WTC11 (cell line): ENCODE data around the gene C19orf53. TPM values are rescaled to one million over a fixed set of nuclear protein-coding genes. Genes with fewer than 3 reads are reported as not detected.

Experiments used
- ATAC-seq: fragments of 200-7000 bp; cut with Tn5 transposase; 2 replicates; pipeline ENCODE4 v1.10.0; 2021; ENCODE audit warnings: mild to moderate bottlenecking, moderate library complexity
- CTCF ChIA-PET: fragments of 300-600 bp; sonication (Branson Sonifier 250); formaldehyde crosslinking; loops from one replicate; lab custom pipeline; 2021; ENCODE audit warnings: antibody characterized with exemption; lab: Charles Lee
- POLR2A ChIA-PET: fragments of 350-600 bp; sonication (Branson Sonifier 250); formaldehyde crosslinking; loops from one replicate; lab custom pipeline; 2021; ENCODE audit warnings: antibody characterized with exemption; lab: Charles Lee
- DNase-seq: peaks from one replicate; pipeline ENCODE4 v3.0.0; 2021; ENCODE audit warnings: low spot score
- H3K27ac Mint-ChIP-seq: 2 replicates; pipeline ENCODE4 v1.8.0; 2021; ENCODE audit warnings: mixed read lengths
- H3K27me3 Mint-ChIP-seq: 2 replicates; pipeline ENCODE4 v1.8.0; 2021; ENCODE audit warnings: low read depth, mild to moderate bottlenecking, moderate library complexity, mixed read lengths
- H3K36me3 Mint-ChIP-seq: 2 replicates; pipeline ENCODE4 v1.8.0; 2021; ENCODE audit warnings: mixed read lengths
- H3K4me1 Mint-ChIP-seq: 2 replicates; pipeline ENCODE4 v1.8.0; 2022; ENCODE audit warnings: mixed read lengths
- H3K4me3 Mint-ChIP-seq: 2 replicates; pipeline ENCODE4 v1.8.0; 2021; ENCODE audit warnings: mild to moderate bottlenecking, moderate library complexity, mixed read lengths
- H3K9me3 Mint-ChIP-seq: 2 replicates; pipeline ENCODE4 v1.8.0; 2021; ENCODE audit warnings: mixed read lengths
- FOXP1 ChIP-seq: sonication (generic); formaldehyde crosslinking; IDR thresholded peaks from 2 replicates; pipeline ENCODE4 v1.8.0; 2022; ENCODE audit warnings: missing genetic modification reagents, mild to moderate bottlenecking, moderate library complexity, borderline replicate concordance
- HMGA2 ChIP-seq: fragments of 250-450 bp; sonication (Bioruptor Pico); IDR thresholded peaks from 2 replicates; pipeline ENCODE4 v1.4.0; 2021; ENCODE audit warnings: mild to moderate bottlenecking, moderate library complexity
- IRF2 ChIP-seq: sonication (generic); formaldehyde crosslinking; IDR thresholded peaks from 2 replicates; pipeline ENCODE4 v1.8.0; 2022; ENCODE audit warnings: low read depth, missing genetic modification reagents, borderline replicate concordance
- MXD4 ChIP-seq: fragments of 250-450 bp; sonication (Bioruptor Pico); IDR thresholded peaks from 2 replicates; pipeline ENCODE4 v1.8.0; 2021; ENCODE audit warnings: mild to moderate bottlenecking, moderate library complexity, borderline replicate concordance
- MYBL2 ChIP-seq: sonication (generic); formaldehyde crosslinking; IDR thresholded peaks from 2 replicates; pipeline ENCODE4 v1.8.1; 2023; ENCODE audit warnings: mild to moderate bottlenecking, moderate library complexity, missing genetic modification reagents
- ZNF416 ChIP-seq: fragments of 250-450 bp; sonication (Bioruptor Pico); IDR thresholded peaks from 2 replicates; pipeline ENCODE4 v1.9.0; 2021; ENCODE audit warnings: mild to moderate bottlenecking, inconsistent platforms
- total RNA-seq: library from RNA; stranded (reverse); gene quantifications from 3 replicates; pipeline ENCODE4 v1.2.3, GENCODE V29; 2021
- TF ChIP-seq, protein P1 (sequence below): sonication (generic); formaldehyde crosslinking; IDR thresholded peaks from 2 replicates; pipeline ENCODE4 v1.8.0; 2023; ENCODE audit warnings: missing genetic modification reagents, mild to moderate bottlenecking, borderline replicate concordance
- TF ChIP-seq, protein P2 (sequence below): sonication (generic); formaldehyde crosslinking; IDR thresholded peaks from 2 replicates; pipeline ENCODE4 v1.8.1; 2022; ENCODE audit warnings: mild to moderate bottlenecking, missing genetic modification reagents, moderate library complexity, borderline replicate concordance
- TF ChIP-seq, protein P3 (sequence below): sonication (generic); formaldehyde crosslinking; IDR thresholded peaks from 2 replicates; pipeline ENCODE4 v1.8.1; 2023; ENCODE audit warnings: mild to moderate bottlenecking, missing genetic modification reagents, moderate library complexity
- TF ChIP-seq, protein P4 (sequence below): fragments of 250-450 bp; sonication (Bioruptor Pico); IDR thresholded peaks from 2 replicates; pipeline ENCODE4 v1.9.0; 2021; ENCODE audit warnings: mild to moderate bottlenecking
- TF ChIP-seq, protein P5 (sequence below): sonication (generic); formaldehyde crosslinking; IDR thresholded peaks from 2 replicates; pipeline ENCODE4 v1.8.1; 2022; ENCODE audit warnings: low read depth, missing genetic modification reagents, borderline replicate concordance
- TF ChIP-seq, protein P6 (sequence below): sonication (generic); formaldehyde crosslinking; IDR thresholded peaks from 2 replicates; pipeline ENCODE4 v1.8.1; 2023; ENCODE audit warnings: mild to moderate bottlenecking, missing genetic modification reagents, moderate library complexity
- TF ChIP-seq, protein P7 (sequence below): fragments of 250-450 bp; sonication (Bioruptor Pico); conservative IDR thresholded peaks from 2 replicates; pipeline ENCODE4 v1.9.0; 2021; ENCODE audit warnings: mild to moderate bottlenecking

The C19orf53 gene
- total RNA-seq, 1 experiment from 2014 or later: 102 TPM

DNA sequence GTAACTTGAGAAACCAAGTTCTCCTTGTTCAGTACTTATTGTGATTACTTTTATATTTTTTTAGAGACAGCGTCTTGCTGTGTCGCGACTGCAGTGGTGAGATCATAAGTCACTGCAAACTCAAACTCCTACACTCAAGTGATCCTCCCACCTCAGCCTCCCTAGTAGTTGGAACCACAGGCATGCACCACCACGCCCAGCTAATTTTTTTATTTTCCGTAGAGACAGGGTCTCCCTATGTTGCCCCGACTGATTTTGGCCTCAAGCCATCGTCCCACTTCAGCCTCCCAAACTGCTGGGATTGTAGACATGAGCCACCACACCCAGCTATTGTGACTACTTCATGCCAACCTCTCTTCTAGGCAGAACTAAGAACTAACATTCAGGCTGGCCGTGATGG, 8.3 kb downstream of the C19orf53 start:
- Mint-ChIP-seq H3K27ac (no peak overlapping the region), H3K36me3 (peaks cover 20% of the 10 kb centered on the region), H3K27me3 (no peaks in the 10 kb centered on the region), H3K4me1 (peaks cover 14% of the 10 kb centered on the region), H3K9me3 (no peaks in the 10 kb centered on the region), H3K4me3 (no peak overlapping the region)
- DNase-seq (no peak), ATAC-seq (no peak)
- POLR2A ChIA-PET: interaction anchor here (0.6 to 1.7 kb wide), 3 partner anchors 13 to 65 kb away, joined by 3 to 4 read pairs (median 4); partner anchors contain the start of gene ZSWIM4
- CTCF ChIA-PET: interaction anchor here (2.1 to 2.4 kb wide), 2 partner anchors 22 to 80 kb away, joined by 10 to 27 read pairs; no protein-coding TSS in a partner anchor
- TF ChIP-seq, protein P1, sequence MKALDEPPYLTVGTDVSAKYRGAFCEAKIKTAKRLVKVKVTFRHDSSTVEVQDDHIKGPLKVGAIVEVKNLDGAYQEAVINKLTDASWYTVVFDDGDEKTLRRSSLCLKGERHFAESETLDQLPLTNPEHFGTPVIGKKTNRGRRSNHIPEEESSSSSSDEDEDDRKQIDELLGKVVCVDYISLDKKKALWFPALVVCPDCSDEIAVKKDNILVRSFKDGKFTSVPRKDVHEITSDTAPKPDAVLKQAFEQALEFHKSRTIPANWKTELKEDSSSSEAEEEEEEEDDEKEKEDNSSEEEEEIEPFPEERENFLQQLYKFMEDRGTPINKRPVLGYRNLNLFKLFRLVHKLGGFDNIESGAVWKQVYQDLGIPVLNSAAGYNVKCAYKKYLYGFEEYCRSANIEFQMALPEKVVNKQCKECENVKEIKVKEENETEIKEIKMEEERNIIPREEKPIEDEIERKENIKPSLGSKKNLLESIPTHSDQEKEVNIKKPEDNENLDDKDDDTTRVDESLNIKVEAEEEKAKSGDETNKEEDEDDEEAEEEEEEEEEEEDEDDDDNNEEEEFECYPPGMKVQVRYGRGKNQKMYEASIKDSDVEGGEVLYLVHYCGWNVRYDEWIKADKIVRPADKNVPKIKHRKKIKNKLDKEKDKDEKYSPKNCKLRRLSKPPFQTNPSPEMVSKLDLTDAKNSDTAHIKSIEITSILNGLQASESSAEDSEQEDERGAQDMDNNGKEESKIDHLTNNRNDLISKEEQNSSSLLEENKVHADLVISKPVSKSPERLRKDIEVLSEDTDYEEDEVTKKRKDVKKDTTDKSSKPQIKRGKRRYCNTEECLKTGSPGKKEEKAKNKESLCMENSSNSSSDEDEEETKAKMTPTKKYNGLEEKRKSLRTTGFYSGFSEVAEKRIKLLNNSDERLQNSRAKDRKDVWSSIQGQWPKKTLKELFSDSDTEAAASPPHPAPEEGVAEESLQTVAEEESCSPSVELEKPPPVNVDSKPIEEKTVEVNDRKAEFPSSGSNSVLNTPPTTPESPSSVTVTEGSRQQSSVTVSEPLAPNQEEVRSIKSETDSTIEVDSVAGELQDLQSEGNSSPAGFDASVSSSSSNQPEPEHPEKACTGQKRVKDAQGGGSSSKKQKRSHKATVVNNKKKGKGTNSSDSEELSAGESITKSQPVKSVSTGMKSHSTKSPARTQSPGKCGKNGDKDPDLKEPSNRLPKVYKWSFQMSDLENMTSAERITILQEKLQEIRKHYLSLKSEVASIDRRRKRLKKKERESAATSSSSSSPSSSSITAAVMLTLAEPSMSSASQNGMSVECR: no peak
- no peak for TF ChIP-seq ZNF416 (CRISPR knock-in tag)
- TF ChIP-seq, protein P2, sequence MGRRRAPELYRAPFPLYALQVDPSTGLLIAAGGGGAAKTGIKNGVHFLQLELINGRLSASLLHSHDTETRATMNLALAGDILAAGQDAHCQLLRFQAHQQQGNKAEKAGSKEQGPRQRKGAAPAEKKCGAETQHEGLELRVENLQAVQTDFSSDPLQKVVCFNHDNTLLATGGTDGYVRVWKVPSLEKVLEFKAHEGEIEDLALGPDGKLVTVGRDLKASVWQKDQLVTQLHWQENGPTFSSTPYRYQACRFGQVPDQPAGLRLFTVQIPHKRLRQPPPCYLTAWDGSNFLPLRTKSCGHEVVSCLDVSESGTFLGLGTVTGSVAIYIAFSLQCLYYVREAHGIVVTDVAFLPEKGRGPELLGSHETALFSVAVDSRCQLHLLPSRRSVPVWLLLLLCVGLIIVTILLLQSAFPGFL: no peak
- TF ChIP-seq, protein P3, sequence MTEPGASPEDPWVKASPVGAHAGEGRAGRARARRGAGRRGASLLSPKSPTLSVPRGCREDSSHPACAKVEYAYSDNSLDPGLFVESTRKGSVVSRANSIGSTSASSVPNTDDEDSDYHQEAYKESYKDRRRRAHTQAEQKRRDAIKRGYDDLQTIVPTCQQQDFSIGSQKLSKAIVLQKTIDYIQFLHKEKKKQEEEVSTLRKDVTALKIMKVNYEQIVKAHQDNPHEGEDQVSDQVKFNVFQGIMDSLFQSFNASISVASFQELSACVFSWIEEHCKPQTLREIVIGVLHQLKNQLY (CRISPR knock-in tag): no peak
- TF ChIP-seq, protein P4, sequence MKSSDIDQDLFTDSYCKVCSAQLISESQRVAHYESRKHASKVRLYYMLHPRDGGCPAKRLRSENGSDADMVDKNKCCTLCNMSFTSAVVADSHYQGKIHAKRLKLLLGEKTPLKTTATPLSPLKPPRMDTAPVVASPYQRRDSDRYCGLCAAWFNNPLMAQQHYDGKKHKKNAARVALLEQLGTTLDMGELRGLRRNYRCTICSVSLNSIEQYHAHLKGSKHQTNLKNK (CRISPR knock-in tag): no peak
- TF ChIP-seq, protein P5, sequence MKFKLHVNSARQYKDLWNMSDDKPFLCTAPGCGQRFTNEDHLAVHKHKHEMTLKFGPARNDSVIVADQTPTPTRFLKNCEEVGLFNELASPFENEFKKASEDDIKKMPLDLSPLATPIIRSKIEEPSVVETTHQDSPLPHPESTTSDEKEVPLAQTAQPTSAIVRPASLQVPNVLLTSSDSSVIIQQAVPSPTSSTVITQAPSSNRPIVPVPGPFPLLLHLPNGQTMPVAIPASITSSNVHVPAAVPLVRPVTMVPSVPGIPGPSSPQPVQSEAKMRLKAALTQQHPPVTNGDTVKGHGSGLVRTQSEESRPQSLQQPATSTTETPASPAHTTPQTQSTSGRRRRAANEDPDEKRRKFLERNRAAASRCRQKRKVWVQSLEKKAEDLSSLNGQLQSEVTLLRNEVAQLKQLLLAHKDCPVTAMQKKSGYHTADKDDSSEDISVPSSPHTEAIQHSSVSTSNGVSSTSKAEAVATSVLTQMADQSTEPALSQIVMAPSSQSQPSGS (CRISPR knock-in tag): no peak
- TF ChIP-seq, protein P6, sequence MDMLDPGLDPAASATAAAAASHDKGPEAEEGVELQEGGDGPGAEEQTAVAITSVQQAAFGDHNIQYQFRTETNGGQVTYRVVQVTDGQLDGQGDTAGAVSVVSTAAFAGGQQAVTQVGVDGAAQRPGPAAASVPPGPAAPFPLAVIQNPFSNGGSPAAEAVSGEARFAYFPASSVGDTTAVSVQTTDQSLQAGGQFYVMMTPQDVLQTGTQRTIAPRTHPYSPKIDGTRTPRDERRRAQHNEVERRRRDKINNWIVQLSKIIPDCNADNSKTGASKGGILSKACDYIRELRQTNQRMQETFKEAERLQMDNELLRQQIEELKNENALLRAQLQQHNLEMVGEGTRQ (CRISPR knock-in tag): no peak
- TF ChIP-seq, protein P7, sequence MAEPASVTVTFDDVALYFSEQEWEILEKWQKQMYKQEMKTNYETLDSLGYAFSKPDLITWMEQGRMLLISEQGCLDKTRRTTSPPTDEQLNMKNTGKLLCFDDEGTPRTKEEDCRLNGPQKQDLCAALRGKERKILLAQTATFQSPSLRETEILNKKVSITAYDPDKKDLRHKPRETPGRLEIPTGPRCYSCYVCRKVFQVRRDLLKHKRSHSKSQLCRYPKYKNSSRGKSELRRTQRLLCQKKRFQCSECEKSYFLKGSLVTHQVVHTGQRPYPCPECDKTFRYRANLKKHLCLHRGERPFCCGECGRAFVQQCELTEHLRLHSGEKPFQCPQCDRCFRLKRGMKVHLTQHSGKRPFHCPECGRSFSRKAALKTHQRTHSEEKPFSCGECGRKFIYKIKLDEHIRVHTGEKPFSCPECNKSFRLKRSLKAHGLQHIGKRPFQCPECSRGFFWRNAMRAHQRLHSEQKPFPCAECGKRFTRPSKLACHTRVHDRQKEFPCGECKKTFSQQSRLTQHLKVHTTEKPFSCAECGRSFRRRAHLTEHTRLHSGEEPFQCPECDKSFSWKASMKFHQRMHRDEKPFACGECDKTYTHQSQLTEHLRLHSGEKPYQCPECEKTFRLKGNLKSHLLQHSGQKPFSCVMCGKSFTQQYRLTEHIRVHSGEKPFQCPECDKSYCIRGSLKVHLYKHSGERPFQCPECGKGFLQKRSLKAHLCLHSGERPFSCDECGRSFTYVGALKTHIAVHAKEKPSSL: no peak
- no peak for TF ChIP-seq MXD4 (CRISPR knock-in tag)
- TF ChIP-seq IRF2 (CRISPR knock-in tag): no peak
- TF ChIP-seq HMGA2 (CRISPR knock-in tag): no peak
- TF ChIP-seq MYBL2 (CRISPR knock-in tag): no peak
- TF ChIP-seq FOXP1 (CRISPR knock-in tag): no peak
